ENCODE results near the gene TENT5D.
"Not testable (repeated sequence)": the region's sequence is repeated elsewhere in the genome, so short reads cannot be mapped to it uniquely, and the experiment has no call there.

Gene TENT5D

GRCh38 chrX:80420147-80420546 lies at the start of gene TENT5D:
TSS of gene TENT5D (plus strand) at chrX:80420447. CDS start at chrX:80442540, 22,093 bp downstream.
- no peak for DNase-seq (ENCODE audit: extremely low read depth, insufficient read length)
- Histone ChIP-seq H3K27me3 (replicated peaks; ENCODE audit: control insufficient read depth, insufficient read depth, low read length) (no peaks in the 10 kb centered on the region), H3K4me3 (replicated peaks; ENCODE audit: low read depth, low read length) (no peak within 1 kb of the TSS), H3K36me3 (ENCODE audit: control insufficient read depth, insufficient read depth, low read length) (no peaks in the 10 kb centered on the region)
- no peak for TF ChIP-seq CTCF (IDR thresholded peaks at IDR 0.05; ENCODE audit: insufficient read depth, low read length, poor library complexity, severe bottlenecking)

- not testable (repeated sequence) for H3K27me3 ChIP-seq (replicated peaks; ENCODE audit: control insufficient read depth, insufficient read depth, low read length); H3K36me3 ChIP-seq (ENCODE audit: control insufficient read depth, insufficient read depth, low read length); H3K4me3 ChIP-seq (replicated peaks; ENCODE audit: low read depth, low read length); DNase-seq (ENCODE audit: extremely low read depth, insufficient read length)
These were observed 34.6 kb upstream of the TENT5D start for GRCh38 chrX:80385651-80386050.

GRCh38 chrX:80388206-80388605 lies 32.0 kb upstream of the TENT5D start:
- no peak for DNase-seq (ENCODE audit: extremely low read depth, insufficient read length)
- H3K27me3 ChIP-seq (replicated peaks; ENCODE audit: control insufficient read depth, insufficient read depth, low read length), result no peaks in the 10 kb centered on the region
- H3K36me3 ChIP-seq (ENCODE audit: control insufficient read depth, insufficient read depth, low read length), result no peaks in the 10 kb centered on the region
- H3K4me3 ChIP-seq (replicated peaks; ENCODE audit: low read depth, low read length), result no peak overlapping the region
- no peak for TF ChIP-seq CTCF (IDR thresholded peaks at IDR 0.05; ENCODE audit: insufficient read depth, low read length, poor library complexity, severe bottlenecking)

- Histone ChIP-seq H3K36me3 (ENCODE audit: control insufficient read depth, insufficient read depth, low read length) (no peaks in the 10 kb centered on the region), H3K4me3 (replicated peaks; ENCODE audit: low read depth, low read length) (no peak overlapping the region), H3K27me3 (replicated peaks; ENCODE audit: control insufficient read depth, insufficient read depth, low read length) (no peaks in the 10 kb centered on the region)
- no peak for TF ChIP-seq CTCF (IDR thresholded peaks at IDR 0.05; ENCODE audit: insufficient read depth, low read length, poor library complexity, severe bottlenecking)
- DNase-seq (ENCODE audit: extremely low read depth, insufficient read length), result no peak
These were observed 8.2 kb upstream of the TENT5D start for GRCh38 chrX:80412042-80412441.

DNA sequence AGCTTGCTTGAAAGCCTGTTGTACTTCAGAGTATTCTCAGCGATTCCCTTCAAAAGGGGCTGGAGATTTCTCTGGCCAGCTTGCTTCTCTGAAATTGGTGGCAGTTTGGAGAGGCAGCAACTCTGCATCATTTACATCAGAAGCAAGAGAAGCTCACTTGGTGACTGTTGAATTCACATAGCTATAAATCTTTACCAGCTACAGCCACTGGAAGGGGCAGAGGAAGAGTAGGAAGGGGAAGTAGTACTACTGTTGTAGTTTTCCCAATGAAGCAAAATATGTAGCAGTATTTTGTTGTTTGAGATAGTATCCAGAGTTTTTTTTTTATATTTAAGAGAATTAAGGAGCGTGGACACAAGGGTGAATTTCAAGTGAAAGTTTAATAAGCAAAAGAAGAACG lies 2.8 kb downstream of the TENT5D start:
- no peak overlapping the region for H3K4me3 ChIP-seq (replicated peaks; ENCODE audit: low read depth, low read length)
- TF ChIP-seq CTCF (IDR thresholded peaks at IDR 0.05; ENCODE audit: insufficient read depth, low read length, poor library complexity, severe bottlenecking), result no peak
- no peaks in the 10 kb centered on the region for H3K27me3 ChIP-seq (replicated peaks; ENCODE audit: control insufficient read depth, insufficient read depth, low read length)
- H3K36me3 ChIP-seq (ENCODE audit: control insufficient read depth, insufficient read depth, low read length), result no peaks in the 10 kb centered on the region
- no peak for DNase-seq (ENCODE audit: extremely low read depth, insufficient read length)

DNA sequence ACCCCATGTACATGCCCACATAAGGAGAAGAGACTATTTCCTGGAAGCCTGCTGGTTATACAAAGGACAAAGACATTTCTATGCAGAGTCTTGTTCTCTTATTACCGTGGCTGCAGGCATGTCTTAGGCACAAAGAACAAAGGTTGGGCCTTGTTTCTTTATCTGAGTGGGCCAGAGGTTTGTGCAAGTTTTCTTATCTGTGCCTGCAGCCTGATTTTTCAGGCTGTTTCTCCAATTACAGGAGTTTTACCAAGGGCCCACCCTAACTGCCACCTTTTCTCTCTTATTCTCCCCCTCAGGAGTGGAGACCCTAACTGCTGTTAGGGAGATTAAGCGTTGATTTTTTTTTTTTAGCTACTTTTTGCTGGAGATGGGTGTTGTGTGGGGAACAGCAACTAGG lies 3.5 kb downstream of the TENT5D start:
- Histone ChIP-seq H3K27me3 (replicated peaks; ENCODE audit: control insufficient read depth, insufficient read depth, low read length) (no peaks in the 10 kb centered on the region), H3K4me3 (replicated peaks; ENCODE audit: low read depth, low read length) (no peak overlapping the region), H3K36me3 (ENCODE audit: control insufficient read depth, insufficient read depth, low read length) (no peaks in the 10 kb centered on the region)
- DNase-seq (ENCODE audit: extremely low read depth, insufficient read length), result no peak
- TF ChIP-seq CTCF (IDR thresholded peaks at IDR 0.05; ENCODE audit: insufficient read depth, low read length, poor library complexity, severe bottlenecking), result no peak

Data from GM06990 (cell line).